GM18519 (cell line): ENCODE results near the gene CXCL14.
"Not testable (repeated sequence)": the region's sequence is repeated elsewhere in the genome, so short reads cannot be mapped to it uniquely, and the experiment has no call there.

Experiments
- ATAC-seq: cut with Tn5 transposase; IDR thresholded peaks from one replicate; pipeline ENCODE4 v1.9.1; 2021; ENCODE audit warnings: mild to moderate bottlenecking, moderate library complexity; ENCODE audit not compliant: unreplicated experiment, low FRiP score

The CXCL14 gene

DNA sequence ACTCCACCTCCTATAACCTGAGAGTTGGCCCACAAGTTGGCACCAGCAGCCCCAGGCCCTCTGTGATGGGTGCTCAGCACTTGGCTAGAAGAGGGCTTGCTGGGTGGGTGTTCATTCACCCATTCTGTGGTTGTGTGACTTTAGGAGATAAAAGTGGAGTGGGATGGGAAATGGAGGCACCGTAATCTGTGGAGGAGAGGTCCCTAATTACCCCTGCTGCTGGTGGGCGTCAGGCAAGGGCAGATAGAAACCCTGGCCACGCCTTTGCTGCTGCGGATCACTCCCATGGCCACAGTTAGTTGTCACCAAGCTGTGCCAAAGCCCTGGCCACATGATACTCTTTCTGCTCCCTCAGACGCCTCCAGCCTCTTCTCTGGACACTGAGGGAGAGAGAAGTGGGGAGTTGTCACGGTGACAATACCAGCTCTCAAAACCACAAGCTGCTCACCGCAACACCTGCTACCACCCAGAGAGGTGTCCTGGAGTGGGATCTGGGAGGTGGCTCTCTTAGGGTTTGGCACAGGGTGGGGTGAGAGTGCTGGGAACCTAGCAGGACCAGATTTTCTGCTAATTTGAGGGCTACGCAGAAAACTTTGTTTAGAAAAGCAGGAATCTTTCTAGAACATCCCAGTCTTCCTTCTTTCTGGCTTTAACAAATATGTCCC lies 31.1 kb downstream of the CXCL14 start:
- ATAC-seq: no peak

DNA sequence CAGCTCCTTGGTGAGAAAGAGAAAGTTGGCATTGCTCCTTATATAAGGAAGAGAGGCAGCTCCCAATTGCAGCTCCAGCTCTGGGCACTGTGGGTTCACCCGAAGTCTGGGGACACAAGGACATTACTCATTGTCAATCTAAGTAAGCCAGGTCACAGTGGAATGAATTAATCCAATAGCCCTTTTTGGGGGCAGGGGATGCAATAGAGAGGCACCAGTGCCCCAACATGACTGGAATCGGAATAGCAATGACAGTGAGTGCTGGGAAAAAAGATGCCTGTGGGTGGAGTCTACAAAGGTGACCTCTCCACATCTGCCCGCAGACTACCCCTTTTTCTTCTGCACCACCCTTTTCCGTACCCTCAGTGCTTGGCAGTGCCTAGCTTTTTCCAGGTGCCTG lies 31.9 kb downstream of the CXCL14 start:
- ATAC-seq: no peak

DNA sequence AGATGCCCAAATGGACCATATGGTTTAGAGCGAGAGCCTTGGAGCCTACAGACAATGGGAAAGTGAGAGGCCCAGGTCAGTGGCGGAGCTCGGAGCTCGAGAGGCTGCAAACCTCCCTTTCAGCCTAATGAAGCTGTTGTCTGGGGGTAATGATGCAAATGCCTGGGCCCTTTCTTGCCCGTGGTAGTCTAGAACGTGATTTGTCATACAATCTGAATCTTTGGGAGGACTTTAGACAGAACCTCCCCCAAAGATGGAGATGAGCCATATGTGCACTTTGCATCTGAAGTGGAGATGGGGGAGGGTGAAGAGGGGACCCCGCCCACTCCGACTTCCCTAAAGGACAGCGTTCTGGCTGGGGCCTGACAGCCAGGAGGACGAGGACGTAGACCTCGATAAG lies 32.7 kb downstream of the CXCL14 start:
- ATAC-seq: no peak

DNA sequence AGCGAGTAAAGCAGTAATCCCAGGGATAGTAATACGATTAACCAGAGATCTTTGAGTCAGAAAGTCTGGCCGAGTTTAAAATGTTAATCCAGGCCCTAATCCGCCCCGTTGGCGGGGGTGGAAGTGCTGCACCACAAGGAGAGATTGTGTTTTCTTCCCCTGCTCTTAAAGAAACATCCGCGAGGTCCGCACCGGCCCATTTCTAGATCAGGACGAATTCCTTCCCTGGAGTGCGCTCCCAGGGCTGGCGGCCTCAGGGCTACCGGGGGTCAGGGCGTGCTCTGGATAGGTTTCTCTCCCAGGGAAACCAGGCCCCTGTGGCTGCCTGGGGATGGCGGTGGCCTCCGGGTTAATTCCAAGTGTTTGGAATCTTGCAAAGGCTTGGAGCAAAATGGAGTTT lies 33.7 kb downstream of the CXCL14 start:
- ATAC-seq: no peak

DNA sequence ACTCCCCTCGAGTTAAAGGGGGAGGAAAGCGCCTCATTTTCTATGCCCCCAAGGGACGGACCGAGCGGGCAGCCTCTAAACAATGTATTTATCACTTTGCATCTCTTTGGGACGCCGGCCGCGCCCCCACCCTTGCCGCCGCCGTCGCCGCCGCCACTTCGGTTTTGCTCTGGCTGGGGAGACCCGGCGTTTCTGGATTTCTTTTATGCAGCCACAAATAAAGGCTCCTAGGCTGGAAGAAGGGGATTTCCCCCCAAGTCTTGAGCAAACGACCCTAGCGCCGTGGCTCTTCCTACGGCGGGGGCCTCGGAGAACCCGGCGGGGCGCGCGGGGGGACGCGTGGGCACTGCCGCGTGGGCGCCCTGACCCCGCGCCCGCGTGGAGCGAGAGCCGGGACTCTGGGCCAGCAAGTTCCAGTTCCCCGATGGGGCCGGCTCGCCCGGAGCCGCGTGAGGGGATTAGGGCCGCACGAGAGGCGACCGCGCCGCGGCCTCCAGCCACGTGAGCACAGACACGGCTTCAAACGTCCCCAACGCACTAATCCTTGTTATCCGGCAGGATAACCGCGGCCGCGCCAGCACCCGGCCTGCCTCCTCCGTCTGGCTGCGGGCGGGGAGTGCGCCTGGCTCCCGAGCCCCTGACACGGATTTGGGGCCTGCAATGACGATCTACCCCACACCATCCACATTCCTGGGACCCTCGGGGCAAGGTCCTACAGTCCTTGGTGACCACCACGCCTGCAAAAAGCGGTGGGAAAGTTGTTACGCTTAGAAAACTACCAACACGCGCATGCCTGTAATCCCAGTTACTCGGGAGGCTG lies 35.1 kb downstream of the CXCL14 start:
- ATAC-seq: no peak

DNA sequence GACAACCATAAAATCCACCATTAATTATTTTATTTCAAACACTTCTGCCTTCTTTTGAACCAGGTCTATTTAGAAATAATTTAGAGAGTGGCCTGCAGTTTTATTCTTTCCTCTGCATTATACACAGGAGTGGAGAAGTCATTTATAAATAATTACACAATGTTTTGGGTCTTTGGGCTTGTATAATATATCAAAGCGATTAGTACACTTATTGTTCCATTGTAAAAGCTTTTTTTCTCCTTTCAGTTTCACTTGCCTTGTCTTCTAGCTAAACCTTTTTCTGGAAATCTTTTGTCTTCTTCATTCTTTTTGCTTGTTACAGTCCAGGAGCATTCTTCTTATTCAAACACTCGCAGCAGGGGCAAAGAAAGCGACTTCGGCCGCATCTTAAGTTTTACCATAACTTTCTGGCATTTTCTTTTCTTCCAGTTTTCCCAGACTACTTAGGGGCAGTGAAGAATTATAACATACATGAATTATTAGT lies 35.7 kb downstream of the CXCL14 start:
- no peak for ATAC-seq

DNA sequence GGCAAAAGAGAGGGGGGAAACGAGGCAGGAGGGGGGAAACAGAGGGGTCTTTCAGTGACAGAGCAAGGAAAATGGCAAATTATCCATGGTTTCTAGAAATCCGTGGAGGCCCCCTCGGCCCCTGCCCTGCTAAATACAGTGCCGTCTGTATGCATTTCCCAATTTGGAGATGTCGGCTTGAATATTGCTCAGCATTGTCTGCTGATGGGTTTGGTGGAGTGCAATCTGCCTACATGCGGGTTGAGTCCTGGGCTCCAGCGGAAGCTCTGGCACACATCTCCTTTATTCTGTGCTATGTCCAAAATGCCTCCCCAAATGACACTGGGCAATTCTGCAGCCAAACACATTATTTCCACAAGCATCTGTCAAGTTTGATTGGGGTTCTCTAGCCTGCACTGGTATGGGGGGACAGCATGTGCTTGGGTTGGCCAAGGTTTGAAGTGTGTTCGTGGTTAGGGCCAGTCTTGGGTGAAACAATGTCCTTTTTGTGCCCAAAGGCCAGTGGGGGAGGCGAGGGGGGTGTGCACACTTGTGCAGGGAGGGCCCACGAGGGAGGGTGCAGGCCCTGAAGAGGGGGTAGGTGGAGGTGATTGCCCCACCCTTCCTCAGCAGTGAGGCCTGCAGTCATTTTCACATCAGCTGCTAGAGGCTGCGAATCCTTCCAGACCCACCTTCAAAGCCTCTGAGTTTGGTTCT lies 36.8 kb downstream of the CXCL14 start:
- no peak for ATAC-seq

DNA sequence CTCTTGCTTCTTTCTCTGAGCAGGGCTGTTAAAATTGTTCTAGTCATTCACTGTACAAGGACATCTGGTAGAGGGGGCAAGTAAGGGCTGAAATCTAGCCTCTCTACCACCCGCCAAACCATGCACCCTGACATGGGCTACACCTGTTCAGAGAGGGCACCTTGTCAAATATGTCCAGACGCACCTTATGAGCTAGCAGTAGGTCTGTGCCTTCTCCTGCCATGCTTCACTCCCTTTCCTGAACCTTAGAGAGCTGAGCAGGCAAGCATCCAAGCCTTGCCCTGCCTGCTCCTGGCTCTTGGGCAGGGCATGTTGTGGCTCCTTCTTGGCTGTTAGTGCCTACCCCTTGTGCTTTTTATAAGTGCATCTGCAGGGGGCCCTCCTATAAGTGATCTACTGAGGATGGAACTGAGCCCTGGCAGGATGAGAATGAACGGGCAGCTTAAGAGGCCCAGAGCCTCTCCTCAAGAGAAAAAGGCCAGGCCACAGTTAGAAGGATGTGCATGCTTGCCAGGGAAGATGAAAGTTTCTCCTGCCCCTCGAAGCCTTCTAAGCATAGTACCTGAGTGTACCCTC lies 39.3 kb downstream of the CXCL14 start:
- no peak for ATAC-seq

DNA sequence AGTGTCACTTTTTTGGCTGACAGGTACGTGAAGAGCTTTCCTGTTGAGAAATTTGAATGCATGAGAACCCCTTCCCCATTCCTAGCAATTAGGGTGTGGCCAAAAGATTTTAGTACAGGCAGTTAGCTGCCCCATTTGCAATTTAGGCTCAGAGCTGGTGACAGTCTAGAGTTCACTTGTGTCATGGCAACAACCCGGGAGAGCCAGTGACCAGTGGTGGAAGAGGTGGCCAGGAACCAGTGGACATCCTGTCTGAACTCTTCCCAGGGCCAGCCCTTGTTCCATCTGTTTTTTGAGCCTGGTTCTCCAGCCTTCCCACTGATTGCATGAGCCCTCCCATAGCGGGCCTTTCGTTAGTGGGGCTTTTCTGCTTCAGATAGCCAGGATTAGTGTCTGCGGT lies 40.5 kb downstream of the CXCL14 start:
- ATAC-seq: no peak

DNA sequence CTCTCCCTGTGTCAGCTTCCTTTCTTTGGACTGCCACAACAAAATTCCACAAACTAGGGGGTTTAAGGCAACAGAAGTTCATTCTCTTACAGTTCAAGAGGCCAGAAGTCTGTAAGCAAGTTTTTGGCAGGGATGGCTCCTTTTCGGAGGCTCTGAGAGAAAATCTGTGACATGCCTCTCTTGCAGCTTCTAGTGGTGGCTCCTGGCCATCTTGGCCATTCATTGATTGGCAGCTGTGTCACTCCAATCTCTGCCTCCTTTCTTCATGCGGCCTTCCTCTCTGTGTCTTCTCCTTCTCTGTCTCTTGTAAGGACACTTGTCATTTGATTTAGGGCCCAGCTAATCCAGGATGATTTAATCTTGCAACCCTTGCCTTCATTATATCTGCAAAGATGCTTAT lies 41.0 kb downstream of the CXCL14 start:
- ATAC-seq: no peak

DNA sequence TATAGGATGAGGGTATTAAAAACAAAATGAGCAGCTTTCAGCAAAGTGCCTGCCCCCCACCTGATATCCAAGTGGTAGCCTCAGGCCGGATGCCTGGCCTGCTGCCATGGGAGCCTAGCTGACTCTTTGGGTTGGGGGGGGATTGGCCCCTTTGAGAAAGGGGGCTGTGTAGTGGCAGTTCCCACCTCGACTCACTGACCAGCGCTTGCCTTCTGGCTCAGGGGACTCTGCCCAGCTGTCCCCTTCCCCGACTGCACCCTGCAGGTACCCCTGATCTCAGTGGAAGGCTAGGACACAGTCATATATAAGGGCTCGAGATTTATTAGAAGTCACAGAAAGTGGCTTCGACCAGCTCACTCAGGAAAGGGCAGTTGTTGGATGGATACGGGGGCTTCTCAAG lies 41.5 kb downstream of the CXCL14 start:
- ATAC-seq: no peak

DNA sequence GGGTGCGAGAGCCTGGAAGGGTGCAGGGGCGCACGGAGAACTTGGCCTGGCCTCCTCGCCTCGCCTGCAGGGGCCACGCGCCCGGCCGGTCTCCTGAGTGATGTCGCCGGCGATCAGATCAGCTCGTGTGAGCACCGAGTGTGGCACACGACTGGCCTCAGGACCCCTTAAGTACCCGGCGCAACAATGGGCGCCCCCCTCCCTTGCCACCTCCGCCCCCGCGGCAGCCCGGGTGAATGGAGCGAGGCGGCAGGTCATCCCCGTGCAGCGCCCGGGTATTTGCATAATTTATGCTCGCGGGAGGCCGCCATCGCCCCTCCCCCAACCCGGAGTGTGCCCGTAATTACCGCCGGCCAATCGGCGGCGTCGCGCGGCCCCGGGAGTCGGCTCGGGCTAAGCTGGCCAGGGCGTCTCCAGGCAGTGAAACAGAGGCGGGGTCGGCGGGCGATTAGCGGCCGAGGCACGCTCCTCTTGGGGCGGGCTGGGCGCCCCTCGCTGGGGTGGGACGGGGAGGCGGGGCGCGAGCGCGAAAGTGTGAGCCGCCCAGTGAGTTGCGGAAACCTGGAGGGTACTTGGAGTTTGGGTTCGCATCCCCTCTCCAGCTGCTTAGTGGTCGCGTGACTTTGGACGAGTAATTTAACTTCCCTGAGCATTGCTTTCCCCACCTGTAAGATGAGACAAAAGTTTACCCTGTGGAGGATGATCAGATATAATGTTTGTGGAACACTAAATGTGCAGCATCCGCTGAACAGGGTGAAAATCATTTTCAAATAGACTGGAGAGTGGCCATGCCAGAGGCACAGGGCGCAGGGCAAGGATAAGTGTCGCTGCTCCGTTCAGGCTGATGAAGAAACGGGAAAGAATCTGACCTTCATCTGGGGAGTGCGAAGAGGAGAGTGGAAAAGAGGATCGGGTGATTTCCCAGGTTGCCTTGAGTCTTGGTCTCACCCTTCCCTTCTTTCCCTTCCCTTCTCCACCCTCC lies 42.7 kb downstream of the CXCL14 start, which contains the start of gene NEUROG1:
TSS of gene NEUROG1 (minus strand) at position 145 of the 982 bp plus-strand sequence. CDS start 274 bp downstream, outside the sequence.
- ATAC-seq: no peak

DNA sequence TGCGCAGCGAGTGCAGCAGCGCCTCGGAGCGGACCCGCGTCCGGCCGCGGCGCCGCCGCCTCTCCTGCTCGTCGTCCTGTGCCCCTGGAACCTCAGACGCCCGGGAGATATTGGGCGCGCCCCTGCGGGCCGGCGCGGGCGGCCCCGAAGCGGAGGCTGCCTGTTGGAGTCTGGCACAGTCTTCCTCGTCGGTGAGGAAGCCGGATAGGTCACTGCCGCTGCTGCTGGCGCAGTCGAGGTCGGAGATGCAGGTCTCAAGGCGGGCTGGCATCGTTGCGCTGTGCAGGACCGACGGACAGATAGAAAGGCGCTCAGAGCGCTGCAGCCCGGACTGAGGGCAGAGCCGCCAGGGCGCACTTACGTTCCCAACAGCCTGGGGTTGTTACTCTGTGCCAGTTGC lies 43.4 kb downstream of the CXCL14 start:
- no peak for ATAC-seq

DNA sequence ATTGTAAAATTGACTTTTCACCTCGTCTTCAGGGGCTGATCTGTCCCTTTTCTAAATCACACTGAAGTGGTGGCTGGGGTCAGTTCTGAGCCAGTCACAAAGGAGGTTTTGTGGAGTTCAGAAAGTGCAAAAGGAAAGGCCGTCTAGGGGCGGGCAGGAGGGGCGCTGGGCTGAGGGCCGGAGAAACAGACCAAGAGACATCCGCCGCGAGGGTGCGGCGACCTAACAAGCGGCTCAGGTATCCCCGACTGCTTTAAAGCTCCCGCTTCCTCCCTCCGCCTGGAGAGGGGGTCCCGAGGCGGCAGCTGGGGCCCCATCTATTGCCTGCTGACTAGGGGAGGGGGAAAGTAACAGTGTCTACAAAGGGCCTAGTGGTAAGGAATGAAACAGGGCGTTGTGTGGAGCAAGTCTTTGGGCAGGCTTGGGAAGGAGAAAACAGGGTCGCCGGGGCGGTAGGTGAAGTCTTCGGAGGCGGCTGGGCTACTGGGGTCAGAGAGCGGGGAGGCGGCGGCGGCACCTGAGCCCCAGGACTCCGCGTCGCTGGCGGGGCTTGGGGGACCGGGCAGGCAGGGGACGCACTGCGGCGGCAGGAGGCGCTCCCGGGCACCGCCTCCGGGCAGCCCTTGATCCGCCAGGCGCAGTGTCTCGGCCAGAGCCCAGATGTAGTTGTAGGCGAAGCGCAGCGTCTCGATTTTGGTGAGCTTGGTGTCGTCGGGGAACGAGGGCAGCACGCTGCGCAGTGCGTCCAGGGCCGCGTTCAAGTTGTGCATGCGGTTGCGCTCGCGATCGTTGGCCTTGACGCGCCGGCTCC lies 44.0 kb downstream of the CXCL14 start:
- no peak for ATAC-seq

DNA sequence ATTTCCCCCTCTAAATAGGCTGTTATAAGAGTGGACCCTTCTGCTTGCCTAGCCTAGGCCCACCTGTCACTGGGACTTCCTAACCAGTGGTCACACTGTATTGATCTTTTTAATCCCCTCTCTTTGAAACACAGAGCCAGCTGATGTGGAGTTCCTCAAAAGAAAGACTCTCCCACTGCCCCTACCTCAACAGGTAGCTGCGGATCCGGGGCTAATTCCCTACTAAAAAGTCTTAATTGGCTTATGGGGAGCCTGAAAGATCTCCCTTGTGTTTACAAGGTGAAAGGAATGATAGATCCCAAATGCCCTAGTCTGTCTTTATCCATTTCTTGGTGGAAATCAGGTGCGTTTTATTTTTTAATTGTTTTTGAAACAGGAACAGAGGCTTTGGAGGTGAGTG lies 45.0 kb downstream of the CXCL14 start:
- ATAC-seq: no peak

DNA sequence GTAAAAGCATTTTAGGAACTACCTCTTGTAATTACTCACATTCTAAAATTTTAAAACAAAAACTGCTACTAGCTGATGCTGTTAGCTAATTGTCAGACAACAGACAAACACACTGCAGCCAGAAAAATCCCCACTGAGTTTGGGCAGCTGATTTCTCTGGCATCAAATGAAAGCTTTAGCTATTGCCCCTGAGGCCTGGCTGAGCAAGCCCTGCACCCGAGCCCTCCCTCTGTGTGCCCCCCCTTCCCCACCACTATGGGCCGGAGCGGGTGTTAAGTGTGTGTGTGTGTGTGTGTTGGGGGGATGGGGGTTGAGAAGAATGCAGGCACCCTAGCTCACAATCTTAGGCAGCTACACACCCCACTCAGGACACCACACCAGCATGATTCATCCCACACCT lies 45.5 kb downstream of the CXCL14 start:
- no peak for ATAC-seq

DNA sequence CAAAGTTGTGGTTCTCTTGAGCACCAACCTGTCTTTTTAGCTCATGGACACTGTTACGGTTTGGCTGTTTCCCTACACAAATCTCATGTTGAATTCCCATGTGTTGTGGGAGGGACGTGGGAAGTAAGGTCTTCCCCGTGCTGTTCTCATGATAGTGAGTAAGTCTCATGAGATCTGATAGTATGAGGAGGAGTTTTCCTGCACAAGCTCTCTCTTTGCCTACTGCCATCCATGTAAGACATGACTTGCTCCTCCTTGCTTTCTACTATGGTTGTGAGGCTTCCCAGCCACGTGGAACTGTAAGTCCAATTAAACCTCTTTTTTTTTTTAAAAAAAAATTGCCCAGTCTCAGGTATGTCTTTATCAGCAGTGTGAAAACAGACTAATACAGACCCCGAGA lies 49.2 kb downstream of the CXCL14 start:
- not testable (repeated sequence) for ATAC-seq

DNA sequence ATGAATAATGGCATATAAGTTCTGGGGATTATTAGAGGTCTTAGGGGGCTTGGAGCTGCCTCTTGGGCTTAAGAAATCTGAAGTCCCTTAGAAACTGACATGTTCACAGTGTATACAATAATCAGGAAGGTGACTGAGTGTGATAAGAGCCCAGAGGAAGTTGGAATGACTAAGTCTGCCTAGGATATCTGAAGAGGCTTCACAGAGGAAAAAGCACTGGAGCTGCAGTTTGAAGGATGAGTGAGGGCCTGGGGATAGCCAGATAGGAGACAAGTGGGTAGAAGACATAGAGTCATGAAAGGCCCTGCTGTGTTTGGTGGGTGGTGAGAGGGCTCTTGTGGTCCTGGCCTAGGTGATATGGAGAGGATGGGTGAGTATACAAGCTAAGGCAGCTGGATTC lies 51.9 kb downstream of the CXCL14 start:
- no peak for ATAC-seq

DNA sequence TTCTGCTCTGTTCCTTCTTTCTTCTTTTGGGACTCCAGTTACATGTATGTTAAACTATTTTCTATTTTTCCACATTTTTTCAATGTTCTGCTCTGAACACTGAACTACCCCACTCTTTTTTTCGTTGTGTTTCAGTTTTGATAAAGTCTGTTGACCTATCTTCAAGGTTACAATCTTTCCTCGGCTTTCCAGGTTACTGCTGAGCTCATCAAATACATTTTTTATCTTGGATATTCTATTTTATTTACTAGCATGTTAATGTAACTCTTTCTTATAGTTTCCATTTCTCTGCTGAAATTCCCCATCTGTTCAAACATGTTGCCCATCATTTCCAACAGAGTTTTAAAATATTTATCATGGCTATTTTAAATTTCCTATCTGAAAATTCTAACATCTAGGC lies 56.8 kb downstream of the CXCL14 start:
- no peak for ATAC-seq
